HG02970 (cell line): ENCODE results near the gene HAT1.

ENCODE experiments used
- ATAC-seq: cut with Tn5 transposase; IDR thresholded peaks from one replicate; pipeline ENCODE4 v1.9.1; 2021; ENCODE audit warnings: mild to moderate bottlenecking, moderate library complexity, moderate number of reproducible peaks; ENCODE audit not compliant: unreplicated experiment, low FRiP score

HAT1 gene

DNA sequence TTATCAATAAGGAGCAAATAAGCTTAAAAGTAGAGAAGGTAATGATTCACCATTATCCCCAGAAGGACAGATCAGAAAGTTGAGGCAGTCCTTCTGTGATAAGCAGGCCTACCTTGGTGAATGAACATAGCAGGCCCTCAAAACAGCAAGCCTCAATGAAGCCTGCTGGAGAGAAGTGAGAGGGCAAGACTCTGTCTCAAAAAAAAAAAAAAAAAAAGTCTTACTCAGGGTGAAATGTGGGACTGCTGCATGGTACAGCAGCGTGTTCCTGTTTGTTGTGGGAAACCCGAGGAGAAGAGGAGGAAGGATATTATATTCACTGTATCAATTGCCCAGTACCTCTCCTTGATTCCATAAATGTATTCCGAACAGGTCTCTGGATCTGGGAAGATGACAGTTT lies 8.7 kb upstream of the HAT1 start:
- no peak for ATAC-seq

DNA sequence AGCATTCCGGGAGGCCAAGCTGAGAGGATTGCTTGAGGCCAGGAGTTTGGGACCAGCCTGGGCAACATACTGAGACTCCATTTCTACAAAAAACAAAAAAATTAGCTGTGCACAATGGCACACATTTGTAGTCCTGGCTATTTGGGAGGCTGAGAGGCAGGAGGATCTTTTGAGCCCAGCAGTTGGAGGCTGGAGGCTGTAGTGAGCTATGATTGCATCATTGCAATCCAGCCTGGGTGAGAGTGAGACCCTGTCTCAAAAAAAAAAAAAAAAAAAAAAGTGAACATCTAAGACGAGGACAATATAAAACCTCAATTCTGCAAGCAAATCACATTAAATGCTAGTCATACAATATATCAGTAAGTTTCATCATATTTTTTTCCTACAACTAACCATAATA lies 2.8 kb upstream of the HAT1 start:
- no peak for ATAC-seq

DNA sequence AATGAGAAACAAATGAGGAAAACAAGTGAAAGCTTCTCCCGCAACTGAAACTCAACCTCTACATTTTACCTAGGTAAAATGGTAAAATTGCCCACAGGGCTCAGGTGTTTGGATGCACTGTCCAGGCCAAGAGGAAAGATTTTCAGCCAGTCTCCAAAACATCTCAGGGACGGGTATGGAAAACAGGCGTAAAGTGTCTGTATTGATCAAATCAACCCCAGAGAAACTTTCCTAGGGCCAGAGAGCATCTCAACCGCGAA lies 361 bp upstream of the HAT1 start:
- no peak for ATAC-seq

DNA sequence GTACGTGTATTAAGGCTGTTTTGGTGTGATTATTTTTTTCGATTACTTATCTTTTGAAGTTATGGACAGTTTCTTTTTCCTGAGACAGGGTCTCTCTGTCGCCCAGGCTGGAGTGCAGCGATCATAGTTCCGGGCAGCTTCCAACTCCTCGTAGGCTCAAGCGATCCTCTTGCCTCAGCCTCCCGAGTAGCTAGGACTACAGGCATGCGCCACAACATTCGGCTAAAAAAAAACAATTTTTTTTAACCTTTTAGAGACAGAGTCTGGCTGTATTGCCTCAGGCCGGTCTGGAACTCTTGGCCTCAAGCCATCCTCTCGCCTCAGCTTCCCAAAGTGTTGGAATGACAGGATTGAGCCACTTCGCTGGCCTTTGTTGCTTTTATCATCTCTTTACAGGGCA lies 945 bp downstream of the HAT1 start:
- no peak for ATAC-seq

DNA sequence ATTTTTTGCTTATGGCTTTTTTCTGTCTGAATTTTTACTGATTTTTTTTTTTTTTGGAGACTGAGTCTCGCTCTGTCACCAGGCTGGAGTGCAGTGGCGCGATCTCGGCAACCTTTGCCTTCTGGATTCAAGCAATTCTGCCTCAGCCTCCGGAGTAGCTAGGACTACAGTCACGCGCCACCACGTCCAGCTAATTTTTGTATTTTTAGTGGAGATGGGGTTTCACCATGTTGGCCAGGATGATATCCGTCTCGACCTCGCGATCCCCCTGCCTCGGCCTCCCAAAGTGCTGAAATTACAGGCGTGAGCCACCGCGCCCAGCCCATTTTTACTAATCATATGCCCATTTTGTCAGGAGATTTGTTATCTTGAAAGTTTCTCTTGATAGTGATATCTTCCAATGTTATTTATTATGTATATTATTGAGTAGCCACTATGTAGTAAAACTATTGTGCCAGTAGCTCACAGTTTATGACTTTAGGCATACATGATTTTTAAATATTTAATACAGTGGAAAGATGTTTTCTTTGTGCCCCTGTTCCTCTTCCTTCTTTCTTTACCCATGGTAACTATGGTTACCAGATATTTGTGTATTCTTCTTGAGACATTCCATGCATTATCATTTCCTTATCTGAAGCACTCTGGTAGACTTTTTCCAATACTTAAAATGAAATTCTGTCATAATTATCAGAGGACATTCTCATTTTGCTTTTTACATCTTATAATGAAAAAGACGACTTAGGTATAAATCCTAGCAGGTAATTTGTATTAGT lies 2.1 kb downstream of the HAT1 start:
- ATAC-seq = no peak

DNA sequence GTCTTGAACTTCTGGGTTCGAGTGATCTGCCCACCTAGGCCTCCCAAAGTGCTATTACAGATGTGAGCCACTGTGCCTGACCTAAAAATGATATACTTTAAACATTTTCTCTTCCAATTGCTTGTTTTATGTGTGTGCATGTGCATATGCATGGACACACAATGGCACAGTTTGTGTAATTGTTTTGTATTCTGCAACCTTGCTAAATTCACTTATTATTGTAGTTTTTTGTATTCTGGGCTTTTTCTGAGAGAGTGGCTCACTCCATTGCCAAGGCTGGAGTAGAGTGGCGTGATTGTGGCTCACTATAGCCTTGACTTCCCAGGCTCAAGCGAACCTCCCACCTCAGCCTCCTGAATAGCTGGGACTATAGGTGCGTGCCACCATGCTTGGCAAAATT lies 8.1 kb downstream of the HAT1 start:
- ATAC-seq = no peak

DNA sequence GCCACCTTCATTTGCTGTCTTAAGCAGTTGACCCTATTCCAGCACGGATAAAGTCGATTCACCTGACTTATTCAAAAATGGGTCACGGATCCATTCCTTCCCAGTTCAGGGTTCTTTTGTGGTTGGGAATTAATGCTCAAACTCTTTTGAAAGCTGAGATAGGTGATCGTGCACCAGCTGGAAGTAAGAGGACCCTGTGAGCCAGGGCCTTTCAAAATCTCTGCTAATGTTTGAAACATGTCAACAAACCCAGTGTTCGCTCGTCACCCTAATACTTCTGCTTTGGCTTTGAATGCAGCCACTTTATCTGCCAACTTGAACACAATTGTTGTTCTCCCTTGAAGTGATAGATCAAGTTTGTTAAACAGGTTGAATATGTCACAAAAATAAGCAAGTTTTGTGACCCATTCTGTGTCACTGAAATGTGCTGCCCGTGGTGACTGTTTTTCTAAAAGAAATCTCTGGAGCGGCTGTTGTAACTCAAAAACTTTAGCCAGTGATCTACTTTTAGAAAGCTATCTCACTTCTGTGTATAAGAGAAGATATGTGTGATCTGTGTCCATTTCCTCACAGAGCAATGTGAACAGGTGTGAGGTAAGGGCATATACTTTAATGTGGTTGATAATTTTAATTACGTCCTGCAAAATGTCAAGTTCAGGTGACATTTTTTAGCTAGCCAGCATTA lies 16.9 kb downstream of the HAT1 start:
- ATAC-seq = no peak

DNA sequence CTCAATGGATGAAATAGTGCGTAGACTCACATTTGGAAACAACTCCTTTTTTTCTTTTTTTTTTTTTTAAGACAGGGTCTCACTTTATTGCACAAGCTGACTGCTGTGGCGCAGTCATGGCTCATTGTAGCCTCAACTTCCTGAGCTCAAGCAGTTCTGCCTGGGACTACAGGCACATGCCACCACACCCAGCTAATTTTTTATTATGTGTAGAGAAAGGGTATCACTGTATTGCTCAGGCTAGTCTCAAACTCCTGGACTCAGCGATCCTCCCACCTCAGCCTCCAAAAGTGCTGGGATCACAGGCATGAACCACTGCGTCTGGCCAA lies 17.4 kb downstream of the HAT1 start:
- ATAC-seq = no peak

DNA sequence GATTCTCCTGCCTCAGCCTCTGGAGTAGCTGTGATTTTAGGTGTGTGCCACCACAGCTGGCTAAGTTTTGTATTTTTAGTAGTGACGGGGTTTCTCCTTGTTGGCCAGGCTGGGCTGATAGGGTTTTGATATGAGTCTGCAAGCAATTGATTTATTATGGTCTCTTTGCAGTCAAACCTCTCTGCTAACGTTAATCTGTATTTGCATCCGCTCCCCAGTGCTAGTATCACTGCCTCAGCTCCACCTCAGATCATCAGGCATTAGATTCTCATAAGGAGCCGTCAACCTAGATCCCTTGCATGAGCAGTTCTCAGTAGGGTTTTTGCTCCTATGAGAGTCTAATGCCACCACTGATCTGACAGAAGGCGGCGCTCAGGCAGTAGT lies 19.0 kb downstream of the HAT1 start:
- ATAC-seq = no peak

DNA sequence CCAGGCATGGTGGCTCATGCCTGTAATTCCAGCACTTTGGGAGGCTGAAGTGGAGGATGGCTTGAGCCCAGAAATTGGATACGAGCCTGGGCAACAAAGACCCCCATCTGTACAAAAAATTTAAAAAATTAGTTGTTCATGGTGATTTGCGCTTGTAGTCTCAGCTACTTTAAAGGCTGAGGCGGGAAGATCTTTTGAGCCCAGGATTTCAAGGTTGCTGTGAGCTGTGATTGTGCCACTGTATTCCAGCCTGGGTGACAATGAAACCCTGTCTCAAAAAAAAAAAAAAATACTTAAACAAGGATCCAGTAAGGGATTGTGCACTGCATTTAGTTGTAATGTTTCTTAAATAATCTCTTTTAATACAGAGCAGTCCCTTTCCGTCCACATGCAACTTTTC lies 21.6 kb downstream of the HAT1 start:
- ATAC-seq = no peak

DNA sequence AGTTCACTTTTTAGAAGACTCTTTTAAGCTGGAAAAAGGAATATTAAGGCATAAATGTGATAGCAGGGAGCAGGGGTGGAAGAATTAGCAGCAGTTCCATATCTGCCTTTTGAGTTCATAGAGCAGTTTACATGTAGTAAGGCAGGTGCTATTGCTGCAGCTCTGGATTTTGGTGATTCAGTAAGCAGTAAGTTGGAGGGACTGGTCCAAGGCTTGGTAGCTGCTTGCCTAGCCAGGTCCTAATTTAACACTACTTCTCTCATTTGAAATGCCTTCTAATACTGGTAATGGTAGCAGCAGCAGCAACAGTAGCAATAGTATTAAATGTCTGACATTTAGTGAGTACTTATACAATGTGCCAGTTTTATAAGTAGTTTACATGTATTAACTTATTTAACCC lies 30.0 kb downstream of the HAT1 start:
- ATAC-seq = no peak

DNA sequence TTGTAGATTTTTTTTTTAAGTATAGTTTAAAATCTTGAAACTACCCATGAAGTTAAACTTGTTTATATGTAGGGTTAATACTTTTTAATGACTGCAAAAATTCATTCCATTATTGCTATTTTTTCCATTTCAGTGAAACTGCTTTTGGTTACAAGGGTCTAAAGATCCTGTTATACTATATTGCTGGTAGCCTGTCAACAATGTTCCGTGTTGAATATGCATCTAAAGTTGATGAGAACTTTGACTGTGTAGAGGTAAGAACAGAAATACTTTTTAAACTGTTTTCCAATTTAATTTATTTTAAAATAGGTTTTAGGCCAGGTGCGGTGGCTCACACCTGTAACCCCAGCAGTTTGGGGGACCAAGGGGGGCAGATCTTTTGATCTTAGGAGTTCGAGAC lies 30.5 kb downstream of the HAT1 start:
- no peak for ATAC-seq

DNA sequence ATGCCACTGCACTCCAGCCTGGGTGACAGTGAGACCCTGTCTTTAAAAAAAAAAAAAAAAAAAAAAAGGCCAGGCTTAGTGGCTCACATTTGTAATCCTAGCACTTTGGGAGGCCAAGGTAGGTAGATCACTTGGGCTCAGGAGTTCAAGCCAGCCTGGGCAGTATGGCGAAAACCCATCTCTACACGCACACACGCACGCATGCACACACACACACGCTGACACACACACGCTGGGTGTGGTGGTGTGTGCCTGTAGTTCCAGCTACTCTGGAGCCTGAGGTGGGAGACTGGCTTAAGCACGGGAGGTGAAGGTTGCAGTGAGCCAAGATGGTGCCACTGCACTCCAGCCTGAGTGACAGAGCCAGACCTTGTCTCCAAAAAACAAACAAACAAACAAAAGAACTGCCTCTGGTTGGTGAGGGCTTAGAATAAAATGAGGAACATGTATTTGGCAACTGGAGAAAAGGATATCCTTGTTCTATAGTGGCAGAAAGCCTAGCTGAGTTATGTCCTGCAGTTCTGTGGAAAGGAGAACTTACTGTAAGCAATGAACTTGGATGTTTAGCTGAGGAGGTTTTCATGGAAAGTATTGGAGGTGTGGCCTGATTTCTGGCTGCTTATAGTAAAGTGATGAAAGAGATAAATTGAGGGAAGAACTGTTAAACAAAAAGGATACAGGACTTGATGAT lies 34.0 kb downstream of the HAT1 start:
- no peak for ATAC-seq

DNA sequence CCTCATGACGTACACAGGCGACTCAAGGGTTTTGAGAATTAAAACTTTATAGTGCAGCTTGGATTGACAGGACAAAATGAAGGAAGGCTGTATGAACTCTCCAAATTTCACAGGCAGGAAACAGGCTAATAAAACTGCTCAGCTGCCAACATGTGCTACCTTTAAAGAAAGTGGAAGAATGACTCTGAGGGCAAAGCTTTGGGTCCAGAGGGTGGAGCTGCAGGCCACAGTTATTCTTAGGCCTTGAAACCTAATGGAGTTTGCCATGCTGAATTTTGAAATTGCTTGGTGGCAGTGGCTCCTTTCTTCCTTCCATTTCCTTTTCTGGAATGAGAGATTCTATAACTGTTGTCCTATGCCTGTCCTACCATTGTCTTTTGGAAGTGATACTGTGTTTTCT lies 34.8 kb downstream of the HAT1 start:
- no peak for ATAC-seq

DNA sequence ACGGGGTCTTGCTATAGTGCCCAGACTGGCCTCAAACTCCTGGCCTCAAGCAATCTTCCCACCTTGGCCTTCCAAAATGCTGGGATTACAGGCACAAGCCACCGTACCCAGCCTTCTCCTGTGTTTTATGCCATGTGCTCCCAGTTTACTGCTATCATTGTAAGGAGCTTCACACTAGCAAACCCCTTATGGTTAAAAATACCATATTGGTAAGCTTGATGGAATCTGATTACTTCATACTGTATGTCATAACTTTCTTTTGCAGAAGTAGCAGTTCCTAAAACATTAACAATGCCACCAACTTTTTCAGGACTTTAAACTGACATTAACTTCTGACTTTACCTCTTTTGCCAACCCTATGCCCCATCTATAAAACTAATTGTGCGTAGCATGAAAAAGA lies 36.2 kb downstream of the HAT1 start:
- no peak for ATAC-seq

DNA sequence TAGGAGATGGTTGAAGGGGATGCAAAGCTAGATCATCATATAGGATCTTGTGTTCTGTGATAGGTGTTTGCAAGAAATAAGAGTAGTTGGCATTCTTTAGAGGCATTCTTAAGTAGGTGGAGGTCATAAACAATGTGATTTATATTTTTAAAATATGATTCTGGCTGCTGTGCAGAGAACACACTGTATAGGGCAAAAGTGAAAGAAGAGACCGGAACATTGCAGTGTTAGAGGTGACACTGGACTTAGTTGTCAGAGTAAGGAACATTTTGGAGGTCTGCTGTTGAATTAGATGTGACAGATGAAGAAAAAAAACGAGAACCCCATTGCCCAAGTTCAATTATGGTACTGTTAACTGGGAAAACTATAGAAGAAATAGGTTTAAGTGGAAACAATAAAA lies 37.7 kb downstream of the HAT1 start:
- no peak for ATAC-seq

DNA sequence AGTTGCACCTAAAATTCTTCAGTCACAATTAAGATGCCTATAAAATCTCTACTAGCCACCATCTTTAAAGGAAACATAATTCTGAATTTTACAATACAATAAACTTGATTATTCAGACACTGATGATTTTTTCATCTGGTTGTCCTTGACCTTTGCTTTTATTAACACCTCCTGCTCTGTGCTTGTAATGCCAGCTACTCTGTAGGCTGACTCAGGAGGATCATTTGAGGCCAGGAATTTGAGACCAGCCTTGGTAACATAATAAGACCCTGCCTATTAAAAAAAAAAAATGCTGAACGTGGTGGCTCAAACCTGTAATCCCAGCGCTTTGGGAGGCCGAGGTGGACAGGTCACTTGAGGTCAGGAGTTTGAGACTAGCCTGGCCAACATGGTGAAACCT lies 38.3 kb downstream of the HAT1 start:
- no peak for ATAC-seq

DNA sequence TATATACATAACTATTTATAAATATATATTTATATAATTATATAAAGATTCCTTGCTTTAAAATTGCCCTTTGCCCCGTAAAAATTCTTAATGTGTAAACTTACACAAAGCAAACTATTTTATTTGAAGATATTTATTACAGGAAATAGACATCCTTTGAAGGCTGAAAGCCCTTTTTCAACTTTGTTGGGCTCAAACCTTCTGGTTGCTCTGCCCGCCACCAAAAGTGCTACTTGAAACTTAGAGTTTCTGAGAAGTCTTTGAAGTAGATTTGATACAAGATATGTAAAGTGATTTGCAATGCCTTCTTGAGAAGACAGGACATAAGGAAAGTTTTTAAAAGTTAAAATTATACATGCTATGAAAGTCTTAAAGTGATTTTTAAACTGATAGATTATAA lies 40.9 kb downstream of the HAT1 start:
- no peak for ATAC-seq

DNA sequence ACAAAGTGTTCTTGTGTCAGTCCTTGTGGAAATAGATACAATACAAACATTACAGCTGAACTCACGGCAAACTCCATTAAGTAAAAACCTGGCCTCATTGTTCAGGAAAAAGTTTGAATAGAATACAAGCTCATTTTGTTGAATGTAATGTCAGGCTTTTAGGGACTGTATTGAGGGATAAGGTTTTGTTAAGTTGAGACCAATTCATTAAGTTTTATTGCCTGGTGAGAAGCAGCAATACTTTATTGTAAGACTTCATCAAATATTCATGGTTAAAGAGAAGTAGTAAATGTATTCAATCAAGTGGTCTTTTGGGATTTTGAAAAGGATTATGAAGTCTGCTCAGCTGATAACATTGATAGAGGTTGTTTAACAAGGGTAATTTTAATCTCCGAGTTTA lies 42.0 kb downstream of the HAT1 start:
- ATAC-seq = no peak

DNA sequence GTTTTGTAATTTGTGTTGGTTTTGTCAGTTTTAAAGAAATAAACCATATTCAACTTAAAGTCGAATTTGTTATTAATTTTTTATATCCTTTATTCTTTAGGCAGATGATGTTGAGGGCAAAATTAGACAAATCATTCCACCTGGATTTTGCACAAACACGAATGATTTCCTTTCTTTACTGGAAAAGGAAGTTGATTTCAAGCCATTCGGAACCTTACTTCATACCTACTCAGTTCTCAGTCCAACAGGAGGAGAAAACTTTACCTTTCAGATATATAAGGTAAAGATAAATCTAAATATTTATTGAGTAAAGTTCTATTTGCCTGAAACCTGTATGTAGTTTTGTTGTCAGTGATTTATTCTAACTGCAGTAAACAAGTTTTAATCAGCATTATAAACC lies 43.0 kb downstream of the HAT1 start:
- ATAC-seq = no peak

DNA sequence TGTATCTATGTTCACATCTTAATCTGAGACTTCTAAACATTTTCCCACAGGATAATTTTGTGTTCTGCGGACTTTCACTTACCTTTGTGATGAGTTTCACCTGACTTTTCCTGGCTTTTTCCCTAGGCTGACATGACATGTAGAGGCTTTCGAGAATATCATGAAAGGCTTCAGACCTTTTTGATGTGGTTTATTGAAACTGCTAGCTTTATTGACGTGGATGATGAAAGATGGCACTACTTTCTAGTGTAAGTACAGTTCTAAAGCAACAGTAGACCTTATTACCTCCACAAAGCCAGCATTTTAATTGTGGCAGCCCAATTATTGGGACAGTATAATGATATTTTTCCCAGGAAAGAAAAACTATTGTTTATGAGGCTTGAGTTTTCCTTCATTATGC lies 43.4 kb downstream of the HAT1 start:
- ATAC-seq = no peak

DNA sequence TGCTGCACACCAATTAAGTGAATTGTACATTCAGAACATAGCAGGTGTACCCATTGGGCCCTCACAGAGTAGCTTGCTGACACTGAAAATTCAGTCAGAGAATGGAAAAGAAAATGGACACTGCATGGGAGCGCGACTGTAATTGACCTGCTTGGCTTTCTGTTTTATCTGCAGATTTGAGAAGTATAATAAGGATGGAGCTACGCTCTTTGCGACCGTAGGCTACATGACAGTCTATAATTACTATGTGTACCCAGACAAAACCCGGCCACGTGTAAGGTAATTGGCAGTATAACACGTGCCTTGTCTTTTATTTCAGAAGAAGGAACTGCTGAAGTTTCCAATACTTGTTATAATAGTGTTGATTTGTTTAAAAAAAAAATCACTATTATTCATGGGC lies 44.0 kb downstream of the HAT1 start:
- ATAC-seq = no peak
